Fibroblast of upper back skin (primary cell): ENCODE measurements around the gene CALML6.

ENCODE experiments used
- DNase-seq: peaks from one replicate; pipeline ENCODE4 v3.0.0-alpha.2; 2013

Gene CALML6

GRCh38 chr1:1892763-1893120, 22.3 kb upstream of the CALML6 start:
- no peak for DNase-seq

DNA sequence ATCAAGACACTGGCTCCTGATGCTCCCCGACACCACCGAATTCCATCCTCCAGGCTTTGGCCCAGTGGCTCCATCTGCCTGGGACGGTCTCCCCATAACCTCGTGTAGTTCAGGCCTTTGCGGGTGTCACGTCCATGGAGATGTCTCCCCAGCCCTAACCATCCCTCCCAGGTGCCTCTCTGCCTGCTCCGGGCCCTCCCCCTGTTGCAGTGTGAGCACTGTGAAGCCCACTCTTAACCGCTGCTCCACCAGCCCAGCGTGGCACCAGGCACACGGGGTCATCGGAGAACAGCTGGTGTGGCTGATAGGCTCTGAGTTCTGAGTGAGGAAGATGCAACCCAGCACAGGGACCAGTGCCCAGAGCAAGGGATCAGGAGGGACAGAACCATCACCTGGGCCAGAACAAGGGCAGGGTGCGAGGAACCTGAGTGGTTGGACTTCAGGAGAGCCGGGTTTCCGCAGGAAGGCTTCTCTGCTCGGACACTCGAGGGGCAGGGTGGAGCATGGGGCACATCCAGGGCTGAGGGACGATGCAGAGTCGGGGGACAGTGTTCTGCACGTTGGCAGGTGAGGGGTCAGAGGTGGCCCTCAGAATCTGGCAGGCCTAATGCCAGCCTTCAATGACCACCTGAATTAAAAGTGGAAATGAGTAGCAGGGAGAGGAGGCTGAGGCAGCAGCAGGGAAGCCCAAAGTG, 21.6 kb upstream of the CALML6 start:
- no peak for DNase-seq

DNA sequence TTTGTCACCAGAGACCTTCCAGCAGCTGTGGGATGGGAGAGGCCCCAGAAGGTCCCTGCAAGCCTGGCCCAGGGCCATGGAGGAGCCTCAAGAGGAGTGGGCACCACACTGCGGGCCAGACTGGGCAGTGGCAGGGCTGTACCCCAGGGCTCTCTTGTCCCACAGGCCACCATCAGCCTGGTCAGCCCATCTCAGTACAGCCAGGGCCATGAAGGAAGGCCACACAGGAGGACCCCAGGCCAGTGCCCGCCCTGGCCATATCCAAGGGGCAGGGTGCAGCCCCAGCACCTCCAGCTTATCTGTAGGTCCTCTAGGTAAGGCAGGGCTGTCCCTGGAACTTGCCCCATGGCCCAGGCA, 21.1 kb upstream of the CALML6 start:
- no peak for DNase-seq

GRCh38 chr1:1894354-1895059, 20.6 kb upstream of the CALML6 start:
- DNase-seq = no peak

GRCh38 chr1:1895060-1895418, 20.0 kb upstream of the CALML6 start:
- no peak for DNase-seq

DNA sequence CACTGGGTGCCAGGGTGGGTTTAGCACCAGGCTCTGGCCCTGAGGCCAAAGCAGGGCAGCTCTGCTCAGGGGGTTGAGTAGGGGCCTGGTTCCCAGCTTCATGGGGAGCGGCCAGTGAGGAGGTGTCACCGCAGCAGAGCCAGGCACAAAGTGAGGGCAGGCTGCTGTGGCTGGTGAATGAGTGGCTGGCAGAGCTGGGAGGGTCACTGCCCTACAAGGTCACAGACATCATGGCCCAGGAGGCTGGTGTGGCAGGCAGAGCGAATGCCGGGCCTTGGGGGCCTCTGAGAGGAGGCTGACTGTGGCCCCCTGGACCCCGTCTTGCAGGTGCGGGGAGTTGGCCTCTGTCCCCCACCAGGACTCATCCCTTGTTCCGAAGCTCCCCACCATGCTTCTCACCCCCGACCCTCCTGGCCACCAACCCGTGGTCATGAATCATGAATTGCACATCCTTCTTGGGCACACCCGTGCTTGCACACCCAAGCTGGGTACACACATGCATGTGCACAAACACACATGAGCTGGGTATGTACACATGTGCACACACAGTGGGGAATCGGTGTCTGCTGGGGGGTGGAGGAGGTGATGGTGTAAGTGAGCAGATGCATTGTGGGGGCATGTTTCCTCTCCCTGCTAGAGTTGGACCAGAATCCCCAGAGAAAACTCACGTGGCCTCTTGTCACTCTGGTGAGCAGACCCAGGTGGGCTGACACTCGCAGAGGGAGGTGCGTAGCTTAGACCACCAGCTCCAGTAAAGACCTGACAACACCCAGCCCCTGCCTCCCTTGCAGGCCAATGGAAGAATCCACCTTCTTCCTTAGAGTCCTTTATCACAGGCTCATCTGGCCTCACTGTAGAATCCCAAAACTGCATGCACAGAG, 19.4 kb upstream of the CALML6 start:
- DNase-seq = no peak

- DNase-seq = no peak
These were observed 16.7 kb upstream of the CALML6 start for GRCh38 chr1:1898246-1898933.

GRCh38 chr1:1899266-1899966, 15.6 kb upstream of the CALML6 start:
- DNase-seq = no peak

- no peak for DNase-seq
These were observed 15.1 kb upstream of the CALML6 start for GRCh38 chr1:1899967-1900327.

- DNase-seq = no peak
These were observed 14.0 kb upstream of the CALML6 start for GRCh38 chr1:1900883-1901640.

DNA sequence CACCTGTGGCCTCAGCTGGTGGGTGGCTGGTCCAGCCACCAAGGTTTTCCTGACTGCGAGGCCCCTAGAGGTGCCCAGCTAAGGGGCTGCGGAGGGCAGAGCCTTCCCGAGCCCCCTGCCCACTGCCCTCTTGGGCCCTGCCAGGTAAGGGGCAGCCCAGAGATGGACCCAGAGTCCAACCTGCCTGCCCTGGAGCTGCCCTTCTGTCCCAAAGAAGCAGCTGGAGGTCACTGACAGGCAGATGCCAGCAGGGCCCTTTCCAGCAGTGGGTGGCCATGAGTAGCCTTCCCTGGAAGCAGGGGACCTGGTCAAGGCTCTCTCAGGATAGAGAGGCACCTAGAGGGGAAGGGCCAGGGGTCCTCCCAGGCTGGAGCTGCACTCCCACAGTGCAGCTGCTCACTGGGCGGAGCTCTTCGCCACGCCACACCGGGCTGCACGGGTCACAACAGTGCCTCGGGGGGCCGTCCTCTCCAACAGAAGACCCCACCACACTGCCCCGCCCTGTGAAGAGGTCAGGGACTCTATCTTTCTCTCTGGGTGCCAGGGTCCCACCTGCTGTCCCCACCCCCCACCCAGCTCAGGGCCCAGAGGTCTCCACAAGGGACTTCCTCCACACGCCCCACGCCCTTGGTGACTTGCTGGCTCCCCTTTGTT, 13.3 kb upstream of the CALML6 start:
- DNase-seq = no peak

DNA sequence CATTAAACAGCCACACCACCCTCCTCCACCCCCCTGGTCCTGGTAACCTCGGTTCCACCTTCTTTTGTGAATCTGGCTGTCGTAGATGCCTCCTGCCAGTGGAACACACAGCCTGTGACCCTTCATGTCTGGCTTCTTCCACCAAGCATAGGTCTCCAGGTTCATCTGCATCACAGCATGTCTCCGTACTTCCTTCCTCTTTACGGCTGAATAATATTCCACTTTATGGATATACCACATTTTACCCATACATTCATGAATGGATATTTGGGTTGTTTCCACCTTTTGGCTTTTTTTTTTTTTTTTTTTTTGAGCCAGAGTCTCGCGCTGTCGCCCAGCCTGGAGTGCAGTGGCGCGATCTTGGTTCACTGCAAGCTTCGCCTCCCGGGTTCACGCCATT, 11.8 kb upstream of the CALML6 start:
- no peak for DNase-seq

DNA sequence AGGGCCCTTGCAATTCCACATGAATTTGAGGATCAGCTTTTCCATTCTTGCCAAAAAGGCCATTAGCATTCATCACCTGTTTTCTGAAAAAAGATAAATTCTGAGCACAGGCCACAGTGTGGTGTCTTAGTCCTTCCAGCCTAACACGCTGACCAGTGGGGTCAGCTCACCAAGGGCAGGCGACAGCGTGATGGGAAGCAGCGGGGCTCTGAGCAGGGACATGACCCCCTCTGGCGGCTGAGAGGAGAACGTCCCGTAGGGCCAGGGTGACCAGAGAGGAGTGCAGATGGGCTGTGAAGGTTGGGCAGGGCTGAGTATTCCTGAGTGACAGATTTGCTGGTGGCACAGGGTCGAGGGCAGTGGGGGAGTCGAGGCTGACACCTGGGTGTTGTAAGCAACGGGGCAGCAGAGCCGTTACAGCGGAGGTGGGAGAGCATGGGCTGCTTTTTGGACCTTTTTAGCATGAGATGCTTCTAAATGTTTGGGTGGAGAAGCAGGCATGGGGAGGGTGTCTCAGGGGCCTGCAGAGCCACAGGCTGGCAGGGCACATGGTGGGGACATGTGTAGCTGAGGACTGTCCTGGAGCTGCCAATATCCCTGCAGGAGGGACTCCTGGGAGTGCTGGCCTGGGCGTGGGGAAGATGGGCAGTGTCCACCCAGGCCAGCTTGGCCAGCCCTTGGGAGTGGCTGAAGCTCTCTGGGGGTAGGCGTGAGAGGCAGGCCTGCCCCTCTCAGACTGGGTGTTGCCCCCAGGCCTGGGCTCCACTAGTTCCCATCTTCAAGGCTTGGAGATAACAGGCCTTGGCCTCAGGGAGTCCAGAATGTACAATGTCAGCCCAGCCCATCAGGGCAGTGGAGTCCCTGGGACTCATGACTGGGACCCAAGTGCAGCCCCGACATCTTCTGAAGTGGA, 8.6 kb upstream of the CALML6 start:
- DNase-seq = peak; percentile 72

GRCh38 chr1:1907098-1907736, 7.8 kb upstream of the CALML6 start:
- DNase-seq = peak; percentile 55

GRCh38 chr1:1908506-1908791, 6.6 kb upstream of the CALML6 start:
- no peak for DNase-seq

GRCh38 chr1:1910033-1910465, 5.0 kb upstream of the CALML6 start:
- no peak for DNase-seq

DNA sequence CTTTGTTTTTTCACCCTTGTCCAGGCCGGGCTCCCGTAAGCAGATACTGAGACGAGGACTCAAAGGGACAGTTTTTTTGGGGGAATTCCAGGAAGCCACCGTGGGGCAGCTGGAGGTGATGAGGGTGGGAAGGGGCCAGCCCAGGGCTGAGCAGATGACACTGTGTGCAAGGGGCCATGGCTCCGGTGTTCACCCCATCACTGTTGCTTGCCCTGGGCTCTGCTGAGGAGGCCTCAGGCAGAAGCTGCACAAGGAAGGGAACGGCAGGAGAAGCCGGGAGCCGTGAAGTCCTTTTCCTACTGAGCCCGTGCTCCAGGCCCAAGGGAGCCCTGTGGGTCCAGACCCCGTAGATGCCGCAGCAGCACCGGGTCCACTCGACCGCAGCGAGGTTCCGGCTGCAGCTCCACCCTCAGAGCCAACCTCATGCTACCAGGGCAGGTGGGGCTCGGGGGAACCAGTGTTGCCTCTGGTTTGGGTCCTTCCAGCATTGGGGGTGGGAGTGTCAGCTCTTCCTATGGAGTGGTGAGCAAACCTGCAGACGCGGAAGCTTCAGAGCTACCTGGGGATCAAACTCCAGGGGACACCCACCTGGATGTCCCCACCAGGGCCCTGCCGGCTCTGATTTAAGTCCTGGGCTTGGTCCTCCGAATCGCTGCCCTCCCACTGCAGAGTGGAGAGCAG, 4.3 kb upstream of the CALML6 start:
- DNase-seq = no peak

GRCh38 chr1:1911350-1912041, 3.6 kb upstream of the CALML6 start:
- DNase-seq = no peak
